Gastroesophageal sphincter (tissue), 4 donors: ENCODE measurements around the gene GAS2L2. TPM values are rescaled to one million over a fixed set of nuclear protein-coding genes. Genes with fewer than 3 reads are reported as not detected.

Experiments used
- ATAC-seq: fragments of 150-250 bp; one replicate; pipeline ENCODE4 v1.9.1; 2016; ENCODE audit warnings: mild to moderate bottlenecking, moderate library complexity
- H3K27ac ChIP-seq, 4 donors: fragments of 200-600 bp; sonication (generic) in 3 of 4; 1 replicate in 3 of 4; 2 replicates in 1 of 4; pipeline ENCODE4 v1.5.1; 2016 to 2019
- H3K27me3 ChIP-seq: fragments of 200-600 bp; sonication (generic); one replicate; pipeline ENCODE4 v1.5.1; 2019
- H3K36me3 ChIP-seq, 2 donors: fragments of 200-600 bp; sonication (generic); one replicate each; pipeline ENCODE4 v1.5.1; 2019; ENCODE audit warnings: control low read depth in 1 of 2
- H3K4me1 ChIP-seq, 3 donors: fragments of 200-600 bp; sonication (generic); 1 replicate in 2 of 3; 2 replicates in 1 of 3; pipeline ENCODE4 v1.5.1; 2016 to 2019; ENCODE audit warnings: control low read depth in 2 of 3
- H3K4me3 ChIP-seq, 2 donors: fragments of 200-600 bp; sonication (generic); one replicate each; pipeline ENCODE4 v1.5.1; 2019; ENCODE audit warnings: mild to moderate bottlenecking in 1 of 2, moderate library complexity in 1 of 2
- H3K9me3 ChIP-seq, 3 donors: fragments of 200-600 bp; sonication (generic); one replicate each; pipeline ENCODE4 v1.5.1; 2017 to 2019; ENCODE audit warnings: control low read depth in 2 of 3
- EP300 ChIP-seq: sonication (generic); formaldehyde crosslinking; IDR thresholded peaks from one replicate; pipeline ENCODE4 v1.6.1; 2017; ENCODE audit warnings: antibody characterized with exemption, mild to moderate bottlenecking
- POLR2A ChIP-seq, 2 donors: fragments of 450-650 bp; IDR thresholded peaks; one replicate each; pipeline ENCODE4 v1.6.1; 2017; ENCODE audit warnings: antibody characterized with exemption in 2 of 2, mild to moderate bottlenecking in 2 of 2, moderate library complexity in 1 of 2
- POLR2AphosphoS5 ChIP-seq: sonication (generic); formaldehyde crosslinking; IDR thresholded peaks from one replicate; pipeline ENCODE4 v1.6.1; 2017; ENCODE audit warnings: antibody characterized with exemption
- WGBS, 2 donors: methylation state at CpG; one replicate each; pipeline ENCODE4 v1.1.5; 2018; ENCODE audit warnings: low coverage in 1 of 2; 5-methylcytosine and 5-hydroxymethylcytosine counted together
- total RNA-seq, 4 donors: library from RNA; depleted of rRNA; stranded (reverse); fragments of >200 nt; gene quantifications; one replicate each; pipeline ENCODE4 v1.1.0, GENCODE V29; 2016
- TF ChIP-seq, protein P1 (sequence below), 4 experiments: fragments of 200-600 bp in 2 of 4; fragments of 450-650 bp in 2 of 4; sonication (generic) in 1 of 4; IDR thresholded peaks; one replicate each; pipeline ENCODE4 v1.5.1; 2017 to 2019; ENCODE audit warnings: antibody characterized with exemption in 4 of 4, mild to moderate bottlenecking in 2 of 4, moderate library complexity in 2 of 4

Gene GAS2L2
- total RNA-seq, 4 donors from 2014 or later, result 1.5 TPM; not detected in 3

DNA sequence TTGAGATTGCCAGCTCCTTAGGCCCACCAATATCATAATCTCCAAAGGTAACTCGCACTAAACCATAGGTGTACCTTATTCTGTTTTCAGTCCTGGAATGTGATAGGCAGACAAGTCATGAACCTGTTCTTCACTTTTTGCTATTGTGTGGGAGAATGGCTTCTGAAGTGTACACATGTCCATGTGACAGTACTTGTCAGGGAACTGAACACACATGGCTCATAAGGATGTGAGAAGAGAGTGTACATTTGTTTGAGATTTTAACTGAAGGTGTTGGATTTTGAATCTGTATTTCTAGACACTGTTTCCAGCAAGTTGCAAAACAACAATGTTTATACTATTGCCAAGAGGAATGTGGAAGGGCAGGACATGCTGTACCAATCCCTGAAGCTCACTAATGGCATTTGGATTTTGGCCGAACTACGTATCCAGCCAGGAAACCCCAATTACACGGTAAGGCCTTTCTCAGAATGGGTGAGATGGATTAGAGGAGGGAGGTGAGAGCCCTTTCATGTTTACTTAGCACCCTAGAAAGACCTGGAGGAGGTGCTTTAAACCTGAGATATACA is 36.1 kb downstream of the GAS2L2 start:
- Histone ChIP-seq H3K27ac (peak overlapping the region; percentile 77 to 93 (median 82)), H3K27me3 (no peaks in the 10 kb centered on the region), H3K9me3 (no peaks in the 10 kb centered on the region), H3K4me3 (no peak overlapping the region), H3K36me3 (peaks cover 0 to 64% of the 10 kb centered on the region in 2 donors), H3K4me1 (peaks cover 6 to 69% (median 46%) of the 10 kb centered on the region in 3 donors)
- peak; percentile 88 for ATAC-seq
- WGBS, 2 donors, result 31 to 32% methylated on average over 3 to 4 of the region's 4 CpGs
- no peak for TF ChIP-seq POLR2A (IDR thresholded peaks at IDR 0.05)
- peak; percentile 100 for TF ChIP-seq POLR2AphosphoS5
- TF ChIP-seq, protein P1, sequence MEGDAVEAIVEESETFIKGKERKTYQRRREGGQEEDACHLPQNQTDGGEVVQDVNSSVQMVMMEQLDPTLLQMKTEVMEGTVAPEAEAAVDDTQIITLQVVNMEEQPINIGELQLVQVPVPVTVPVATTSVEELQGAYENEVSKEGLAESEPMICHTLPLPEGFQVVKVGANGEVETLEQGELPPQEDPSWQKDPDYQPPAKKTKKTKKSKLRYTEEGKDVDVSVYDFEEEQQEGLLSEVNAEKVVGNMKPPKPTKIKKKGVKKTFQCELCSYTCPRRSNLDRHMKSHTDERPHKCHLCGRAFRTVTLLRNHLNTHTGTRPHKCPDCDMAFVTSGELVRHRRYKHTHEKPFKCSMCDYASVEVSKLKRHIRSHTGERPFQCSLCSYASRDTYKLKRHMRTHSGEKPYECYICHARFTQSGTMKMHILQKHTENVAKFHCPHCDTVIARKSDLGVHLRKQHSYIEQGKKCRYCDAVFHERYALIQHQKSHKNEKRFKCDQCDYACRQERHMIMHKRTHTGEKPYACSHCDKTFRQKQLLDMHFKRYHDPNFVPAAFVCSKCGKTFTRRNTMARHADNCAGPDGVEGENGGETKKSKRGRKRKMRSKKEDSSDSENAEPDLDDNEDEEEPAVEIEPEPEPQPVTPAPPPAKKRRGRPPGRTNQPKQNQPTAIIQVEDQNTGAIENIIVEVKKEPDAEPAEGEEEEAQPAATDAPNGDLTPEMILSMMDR (IDR thresholded peaks at IDR 0.05), result no peak
- peak; percentile 68 for TF ChIP-seq EP300

DNA sequence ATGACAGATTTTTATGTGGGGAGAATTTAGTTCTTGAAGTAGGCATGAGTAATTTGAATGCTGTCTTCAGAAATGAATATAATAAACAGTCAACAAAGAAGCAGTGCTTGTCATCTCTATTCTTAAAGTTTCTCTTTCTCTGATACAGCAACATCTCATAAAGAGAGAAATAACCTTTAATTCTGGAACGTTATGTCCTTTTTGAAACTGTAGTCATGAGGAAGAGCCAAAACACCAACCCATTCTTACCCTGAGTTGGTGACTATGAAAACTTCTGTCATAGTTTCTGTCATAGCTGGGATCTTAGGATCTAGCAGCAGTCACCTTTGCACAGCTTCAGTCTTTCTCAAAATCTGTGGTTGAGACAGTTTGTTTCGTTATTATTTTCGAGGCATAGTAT is 36.9 kb downstream of the GAS2L2 start:
- TF ChIP-seq POLR2A (IDR thresholded peaks at IDR 0.05) (no peak), EP300 (no peak), POLR2AphosphoS5 (peak; percentile 79)
- TF ChIP-seq, protein P1 (IDR thresholded peaks at IDR 0.05), result no peak
- no peaks in the 10 kb centered on the region for H3K27me3 ChIP-seq
- peaks cover 6 to 71% (median 46%) of the 10 kb centered on the region in 3 donors for H3K4me1 ChIP-seq
- no peak overlapping the region for H3K4me3 ChIP-seq
- H3K27ac ChIP-seq, result peak overlapping the region; percentile 77 to 93 (median 82)
- 79 to 97% methylated on average over 3 of the region's 3 CpGs for WGBS, 2 donors
- H3K36me3 ChIP-seq, result peaks cover 0 to 64% of the 10 kb centered on the region in 2 donors
- no peaks in the 10 kb centered on the region for H3K9me3 ChIP-seq
- no peak for ATAC-seq

DNA sequence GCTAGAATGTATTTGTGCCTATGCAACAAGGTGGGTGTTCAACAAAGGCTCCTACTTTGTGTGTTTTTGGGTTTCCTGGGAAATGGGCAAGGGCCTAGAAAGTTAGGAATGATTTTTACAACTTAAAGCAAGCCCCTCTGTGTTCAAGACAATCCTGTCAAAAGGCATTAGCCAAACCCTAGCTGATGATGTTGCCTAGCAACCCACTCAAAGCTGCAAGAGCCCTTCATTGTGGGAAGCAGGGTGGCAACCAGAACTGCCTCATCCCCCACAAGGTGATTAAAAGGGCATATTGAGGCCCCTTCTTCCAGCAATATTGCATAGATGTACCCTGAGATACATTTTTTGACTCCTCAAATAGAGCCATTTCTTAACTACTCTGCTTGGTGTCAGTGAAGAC is 37.6 kb downstream of the GAS2L2 start:
- peaks cover 6 to 71% (median 46%) of the 10 kb centered on the region in 3 donors for H3K4me1 ChIP-seq

DNA sequence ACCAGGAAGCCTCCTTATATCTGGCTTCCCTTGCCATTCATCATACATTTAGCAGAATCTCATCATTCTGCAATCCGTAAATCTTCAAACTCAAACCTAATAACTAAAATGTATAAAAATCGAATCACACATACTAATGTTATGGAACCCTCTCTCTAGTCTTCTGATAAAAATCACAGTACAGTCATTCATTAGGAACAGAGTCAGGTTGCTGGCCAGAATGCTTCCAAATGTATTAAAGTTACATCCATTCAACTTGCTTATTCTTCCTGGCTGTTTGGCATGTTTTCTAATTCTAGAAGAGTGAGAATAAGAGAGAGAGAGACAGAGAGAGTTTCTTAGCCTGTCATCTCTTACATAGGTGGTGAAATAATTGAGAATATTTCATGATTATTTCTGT is 38.1 kb downstream of the GAS2L2 start:
- Histone ChIP-seq H3K36me3 (peaks cover 4 to 68% of the 10 kb centered on the region in 2 donors), H3K4me3 (no peak overlapping the region), H3K4me1 (peaks cover 6 to 71% (median 46%) of the 10 kb centered on the region in 3 donors), H3K9me3 (no peaks in the 10 kb centered on the region), H3K27ac (peak overlapping the region; percentile 21 to 93 (median 78)), H3K27me3 (no peaks in the 10 kb centered on the region)
- 53 to 74% methylated on average over 2 of the region's 2 CpGs for WGBS, 2 donors
- TF ChIP-seq POLR2A (IDR thresholded peaks at IDR 0.05), result no peak
- no peak for TF ChIP-seq EP300
- no peak for TF ChIP-seq POLR2AphosphoS5
- TF ChIP-seq, protein P1 (IDR thresholded peaks at IDR 0.05), result no peak
- no peak for ATAC-seq

More for the DNA sequence above, 37.6 kb downstream of the GAS2L2 start:
- Histone ChIP-seq H3K27ac (peak overlapping the region; percentile 77 to 93 (median 82)), H3K9me3 (no peaks in the 10 kb centered on the region), H3K36me3 (peaks cover 4 to 66% of the 10 kb centered on the region in 2 donors), H3K27me3 (no peaks in the 10 kb centered on the region), H3K4me3 (no peak overlapping the region)
- TF ChIP-seq, protein P1 (IDR thresholded peaks at IDR 0.05), result no peak
- TF ChIP-seq EP300, result no peak
- no peak for TF ChIP-seq POLR2A (IDR thresholded peaks at IDR 0.05)
- TF ChIP-seq POLR2AphosphoS5, result no peak
- no peak for ATAC-seq
